IPS DF 4.7 (cell line): ENCODE data around the gene ANLN.

Experiments used
- DNase-seq: peaks from one replicate; pipeline ENCODE4 v3.0.0-alpha.2; 2013; ENCODE audit warnings: low spot score; ENCODE audit errors: extremely low read depth

Gene ANLN

GRCh38 chr7:36407636-36408550 is 18.2 kb downstream of the ANLN start:
- no peak for DNase-seq

- no peak for DNase-seq
Measured at GRCh38 chr7:36408589-36408988, 18.9 kb downstream of the ANLN start.

DNA sequence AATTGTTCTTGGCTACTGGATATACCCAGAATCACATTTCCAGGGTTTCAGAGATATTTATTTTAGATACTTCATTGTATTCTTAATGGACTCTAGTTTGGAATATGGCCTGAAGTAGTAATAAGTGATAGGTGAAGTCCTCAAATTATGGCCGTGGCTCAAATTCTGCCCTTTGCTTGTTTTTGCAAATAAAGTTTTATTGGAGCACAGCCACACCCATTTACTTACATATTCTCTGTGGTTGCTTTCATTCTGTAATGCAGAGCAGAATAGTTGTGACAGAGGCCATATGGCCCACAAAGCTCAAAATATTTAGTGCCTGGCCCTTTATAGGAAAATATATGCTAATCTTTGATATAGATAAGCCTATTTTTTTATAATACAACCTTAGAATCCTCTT is 19.5 kb downstream of the ANLN start:
- no peak for DNase-seq

DNA sequence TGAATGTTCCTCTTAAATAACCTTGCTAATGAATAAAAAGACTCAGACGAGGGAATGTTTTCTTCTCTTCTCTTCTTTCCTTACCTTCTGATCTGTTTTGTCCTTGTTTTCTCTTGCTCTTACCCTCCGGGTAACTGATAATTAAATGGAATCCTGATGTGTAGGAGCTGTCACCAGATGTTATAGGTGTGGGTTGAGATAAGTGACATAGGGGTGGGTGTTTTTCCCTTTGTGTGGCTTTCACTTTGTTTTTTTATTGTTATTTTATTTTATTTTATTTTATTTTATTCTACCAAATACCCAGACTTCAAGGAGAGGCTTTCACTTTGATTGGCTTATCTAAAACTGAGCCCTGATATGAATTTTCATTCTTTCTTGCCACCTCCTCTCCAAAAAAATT is 25.5 kb downstream of the ANLN start:
- DNase-seq: no peak

GRCh38 chr7:36416251-36416650 is 26.6 kb downstream of the ANLN start:
- no peak for DNase-seq

DNA sequence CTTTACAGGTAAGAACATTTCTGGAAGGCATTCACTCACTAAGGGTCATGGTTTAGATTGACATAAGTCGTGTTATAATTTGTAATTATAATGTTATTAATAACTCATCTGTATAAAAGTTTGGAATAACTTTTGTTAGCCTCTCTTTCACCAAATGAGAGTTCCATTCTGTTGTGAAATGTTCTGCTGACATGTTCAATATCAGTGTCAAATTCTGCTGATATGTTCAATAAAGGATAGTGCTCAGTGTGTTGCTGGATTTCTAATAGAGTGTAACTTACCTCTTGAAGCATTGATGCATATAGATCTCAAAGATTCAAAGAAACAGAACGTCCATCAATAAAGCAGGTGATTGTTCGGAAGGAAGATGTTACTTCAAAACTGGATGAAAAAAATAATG is 30.6 kb downstream of the ANLN start:
- no peak for DNase-seq

- DNase-seq: no peak
Measured at GRCh38 chr7:36422072-36422471, 32.4 kb downstream of the ANLN start.

GRCh38 chr7:36423633-36424032 is 34.0 kb downstream of the ANLN start:
- no peak for DNase-seq

DNA sequence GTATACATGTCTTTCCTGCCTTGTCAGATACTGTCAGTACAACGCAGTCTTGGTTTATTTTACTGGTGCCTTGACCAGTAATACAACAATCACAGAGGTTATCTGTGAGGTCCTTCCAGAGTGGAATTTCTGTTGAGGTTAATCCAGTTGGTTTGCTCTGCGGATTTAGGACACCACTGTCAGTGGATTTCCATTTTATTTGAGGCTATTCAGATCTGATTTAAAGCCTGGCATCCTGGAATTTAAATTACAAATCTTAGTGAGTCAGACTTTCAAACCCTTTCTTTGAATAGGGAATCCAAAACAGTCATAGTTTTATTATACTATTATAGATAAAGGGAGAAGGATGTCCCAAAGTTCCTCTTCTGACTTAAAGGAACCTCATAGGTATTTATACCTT is 40.5 kb downstream of the ANLN start:
- DNase-seq: no peak

DNA sequence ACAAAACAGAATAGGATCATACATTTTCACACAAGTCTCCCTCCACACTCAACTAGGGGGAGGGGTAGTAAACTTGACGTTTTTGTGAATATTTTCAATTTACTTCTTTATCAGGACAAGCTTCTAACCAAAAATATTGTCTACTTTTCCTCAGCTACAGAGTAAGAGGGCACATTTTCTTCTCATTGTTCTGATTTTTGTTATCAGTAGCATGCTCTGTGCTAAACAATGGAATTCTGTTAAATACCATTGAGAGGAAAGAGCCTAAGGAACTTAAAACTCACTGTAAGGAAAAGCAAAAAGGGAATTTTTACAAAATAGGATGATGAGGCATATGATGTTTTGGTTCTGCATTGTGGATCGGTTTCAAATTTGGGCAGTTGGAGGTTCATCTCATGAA is 41.2 kb downstream of the ANLN start:
- no peak for DNase-seq

DNA sequence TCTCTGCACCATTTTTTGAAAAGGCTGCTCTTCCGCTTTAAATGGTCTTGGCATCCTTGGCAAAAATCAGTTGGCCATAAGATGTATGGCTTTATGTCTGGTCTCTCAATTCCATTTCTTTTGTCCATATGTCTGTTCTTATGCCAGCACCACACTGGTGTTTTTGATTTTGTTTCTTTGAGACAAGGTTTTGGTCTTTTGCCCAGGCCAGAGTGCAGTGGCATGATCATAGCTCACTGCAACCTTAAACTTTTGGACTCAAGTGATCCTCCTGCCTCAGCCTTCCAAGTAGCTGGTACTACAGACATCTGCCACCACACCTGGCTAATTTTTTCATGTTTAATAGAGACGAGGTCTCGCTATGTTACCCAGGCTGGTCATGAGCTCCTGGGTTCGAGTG is 48.5 kb downstream of the ANLN start:
- no peak for DNase-seq

- no peak for DNase-seq
Measured at GRCh38 chr7:36439624-36440023, 50.0 kb downstream of the ANLN start.

- DNase-seq: no peak
Measured at GRCh38 chr7:36440880-36441279, 51.2 kb downstream of the ANLN start.

GRCh38 chr7:36441344-36442022 is 51.8 kb downstream of the ANLN start:
- no peak for DNase-seq

- no peak for DNase-seq
Measured at GRCh38 chr7:36448781-36449379, 59.2 kb downstream of the ANLN start.

- DNase-seq: no peak
Measured at GRCh38 chr7:36449685-36450084, 60.0 kb downstream of the ANLN start.

- DNase-seq: no peak
Measured at GRCh38 chr7:36453769-36454168, 64.1 kb downstream of the ANLN start.

DNA sequence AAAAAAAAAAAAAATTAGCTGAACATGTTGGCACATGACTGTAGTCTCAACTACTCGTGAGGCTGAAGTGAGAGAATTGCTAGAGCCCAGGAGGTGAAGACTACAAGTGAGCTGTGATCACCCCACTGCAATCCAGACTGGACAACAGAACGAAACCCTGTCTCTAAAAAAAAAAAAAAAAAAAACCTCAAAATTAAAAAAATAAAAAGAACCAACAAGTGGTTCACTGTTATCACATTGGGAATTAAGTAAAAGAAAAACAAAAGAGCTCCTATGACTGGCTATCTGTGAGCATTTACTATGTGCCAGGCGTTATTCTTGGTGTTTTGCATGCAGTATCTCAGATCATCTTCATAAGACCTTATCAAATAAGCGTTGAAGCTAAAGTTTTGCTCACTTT is 66.0 kb downstream of the ANLN start:
- no peak for DNase-seq

- DNase-seq: no peak
Measured at GRCh38 chr7:36456138-36456537, 66.5 kb downstream of the ANLN start.

DNA sequence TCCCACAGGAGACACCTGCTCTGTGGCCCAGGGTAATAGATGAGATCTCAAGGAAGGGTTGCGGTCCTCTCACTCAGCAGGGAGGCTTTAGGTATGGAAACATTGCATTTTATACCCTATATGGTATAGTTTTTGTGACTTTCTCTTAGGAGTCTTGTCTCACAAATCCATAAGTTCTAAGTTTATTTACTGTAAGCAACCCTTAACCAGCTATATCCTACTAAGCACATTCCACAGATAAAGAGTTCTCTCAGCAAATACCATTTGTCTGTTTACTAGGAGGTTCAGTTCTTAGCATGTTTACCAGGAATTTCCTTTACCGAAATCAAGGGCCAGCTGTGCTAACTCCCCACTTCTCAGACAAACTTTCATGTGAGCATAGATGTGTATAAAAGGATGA is 66.9 kb downstream of the ANLN start:
- no peak for DNase-seq

GRCh38 chr7:36459236-36459960 is 69.7 kb downstream of the ANLN start:
- no peak for DNase-seq
